PC-9 (cell line): Measurements from ENCODE around the gene CHRNA4. TPM values are rescaled to one million over a fixed set of nuclear protein-coding genes. Genes with fewer than 3 reads are reported as not detected.

Source experiments
- BruUV-seq: library from RNA; stranded (reverse); fragments of 400-500 nt; replicated peaks from 2 replicates; lab custom pipeline; 2021; lab: Mats Ljungman, UMichigan
- CTCF ChIA-PET: fragments of 300-600 bp; sonication (Branson Sonifier 250); formaldehyde crosslinking; loops from one replicate; lab custom pipeline; 2022; ENCODE audit warnings: antibody characterized with exemption; lab: Charles Lee
- POLR2A ChIA-PET: fragments of 300-600 bp; sonication (Branson Sonifier 250); formaldehyde crosslinking; loops from one replicate; lab custom pipeline; 2022; ENCODE audit warnings: antibody characterized with exemption; ENCODE audit not compliant: unreplicated experiment; lab: Charles Lee
- DNase-seq, 2 experiments: peaks; one replicate each; pipeline versions ENCODE4 v3.0.0 to v3.0.0-alpha.2; 2015 to 2022; ENCODE audit warnings: mixed read lengths in 1 of 2
- H2AFZ ChIP-seq: fragments of 200-600 bp; sonication (generic); 2 replicates; pipeline ENCODE4 v1.8.1; 2017; ENCODE audit warnings: antibody characterized with exemption
- H3F3A ChIP-seq: fragments of 200-600 bp; sonication (generic); 2 replicates; pipeline ENCODE4 v1.8.1; 2017; ENCODE audit warnings: antibody characterized with exemption, mild to moderate bottlenecking, low read depth; ENCODE audit not compliant: insufficient read depth
- H3K27ac ChIP-seq: fragments of 200-600 bp; sonication (generic); 2 replicates; pipeline ENCODE4 v1.6.1; 2016; ENCODE audit warnings: mixed run types
- H3K27me3 ChIP-seq: fragments of 200-600 bp; sonication (generic); 2 replicates; pipeline ENCODE4 v1.6.1; 2016; ENCODE audit warnings: low read depth, mixed run types; ENCODE audit not compliant: insufficient read depth
- H3K36me3 ChIP-seq: fragments of 200-600 bp; sonication (generic); 2 replicates; pipeline ENCODE4 v1.6.1; 2016; ENCODE audit warnings: low read depth, mixed run types
- H3K4me1 ChIP-seq: fragments of 200-600 bp; sonication (generic); replicated peaks from 2 replicates; pipeline ENCODE4 v1.6.1; 2016; ENCODE audit warnings: mixed run types; ENCODE audit not compliant: insufficient read depth
- H3K4me2 ChIP-seq: fragments of 200-600 bp; sonication (generic); 2 replicates; pipeline ENCODE4 v1.6.1; 2017; ENCODE audit warnings: mixed run types
- H3K4me3 ChIP-seq: fragments of 200-600 bp; sonication (generic); 2 replicates; pipeline ENCODE4 v1.6.1; 2016; ENCODE audit warnings: mixed run types
- H3K79me2 ChIP-seq: fragments of 200-600 bp; sonication (generic); 2 replicates; pipeline ENCODE4 v1.6.1; 2017; ENCODE audit warnings: low read depth, mixed run types
- H3K9me2 ChIP-seq: fragments of 200-600 bp; sonication (generic); 2 replicates; pipeline ENCODE4 v1.8.1; 2017; ENCODE audit warnings: mild to moderate bottlenecking; ENCODE audit not compliant: insufficient read depth
- H3K9me3 ChIP-seq: fragments of 200-600 bp; sonication (generic); 2 replicates; pipeline ENCODE4 v1.8.1; 2016; ENCODE audit warnings: low read depth; ENCODE audit not compliant: insufficient read depth
- H4K20me1 ChIP-seq: fragments of 200-600 bp; sonication (generic); 2 replicates; pipeline ENCODE4 v1.8.1; 2017; ENCODE audit not compliant: insufficient read depth
- EZH2 ChIP-seq: fragments of 200-600 bp; sonication (generic); IDR thresholded peaks from 2 replicates; pipeline ENCODE4 v1.8.0; 2017; ENCODE audit warnings: antibody characterized with exemption, low read depth
- intact Hi-C: fragments of 100-400 bp; cut with micrococcal nuclease; formaldehyde crosslinking; loops from one replicate; pipeline ENCODE4 v1.10.0; 2022; ENCODE audit not compliant: unreplicated experiment
- total RNA-seq: library from RNA; stranded (reverse); gene quantifications from 2 replicates; pipeline ENCODE4 v1.2.3, GENCODE V29; 2021
- TF ChIP-seq, protein P1 (sequence below): fragments of 200-600 bp; sonication (generic); conservative IDR thresholded peaks from 2 replicates; pipeline ENCODE4 v1.6.1; 2017; ENCODE audit warnings: mixed run types, antibody characterized with exemption, mild to moderate bottlenecking, moderate library complexity

The CHRNA4 gene
- total RNA-seq, 1 experiment from 2014 or later, result not detected

DNA sequence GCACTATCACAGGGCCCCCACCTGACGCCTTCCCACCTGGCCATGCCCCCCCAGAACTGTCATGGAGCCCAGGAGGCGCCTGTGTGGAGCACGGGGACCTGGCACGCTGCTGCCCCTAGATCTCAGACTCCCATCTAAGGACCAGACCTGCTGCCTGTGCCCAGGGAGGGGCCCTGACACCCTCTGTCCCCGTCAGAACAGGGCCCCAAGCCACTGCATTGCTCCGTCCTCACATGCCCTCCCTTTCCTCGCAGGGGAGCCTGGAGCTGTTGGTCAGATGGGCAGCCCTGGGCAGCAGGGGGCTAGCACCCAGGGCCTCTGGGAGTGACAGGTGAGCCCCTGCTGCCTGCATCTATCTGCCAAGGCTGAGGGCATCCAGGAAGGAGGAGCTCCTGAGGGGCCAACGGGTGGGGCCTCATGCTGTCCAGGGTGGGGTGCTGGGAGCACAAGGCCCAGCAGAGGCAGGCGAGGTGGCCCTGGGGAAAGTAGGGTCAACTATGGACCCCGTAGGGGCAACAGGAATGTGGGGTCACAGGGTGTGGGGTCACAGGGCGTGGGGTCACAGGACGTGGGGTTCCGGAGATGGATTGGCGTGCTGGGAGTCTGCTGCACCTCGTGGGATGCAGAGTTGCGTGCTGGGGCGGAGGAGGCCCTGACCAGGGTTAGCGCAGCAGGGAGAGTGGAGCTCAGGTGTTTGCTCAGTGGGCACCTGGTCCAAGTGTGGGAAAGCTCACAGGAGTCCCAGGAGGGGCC, 31.6 kb downstream of the CHRNA4 start:
- peaks cover 44% of the 10 kb centered on the region for H3K27me3 ChIP-seq
- POLR2A ChIA-PET, result interaction anchor here (0.7 kb wide), 1 partner anchor 1779 kb away, joined by 3 read pairs; no protein-coding TSS in a partner anchor
- no peaks in the 10 kb centered on the region; the same call in 1 of the 2 replicates for H3K9me3 ChIP-seq
- no peak for DNase-seq
- intact Hi-C loops, result no loop called here
- no peaks in the 10 kb centered on the region for H3K36me3 ChIP-seq
- no peaks in the 10 kb centered on the region for H4K20me1 ChIP-seq
- no peak overlapping the region for H3K4me3 ChIP-seq
- CTCF ChIA-PET, result no interaction called here
- H3K79me2 ChIP-seq, result no peaks in the 10 kb centered on the region
- H3K27ac ChIP-seq, result no peak overlapping the region
- H3K4me2 ChIP-seq, result no peak overlapping the region
- no TSS peak for BruUV-seq
- H3K4me1 ChIP-seq, result peaks cover 12% of the 10 kb centered on the region; the same call in 1 of the 2 replicates
- TF ChIP-seq, protein P1, sequence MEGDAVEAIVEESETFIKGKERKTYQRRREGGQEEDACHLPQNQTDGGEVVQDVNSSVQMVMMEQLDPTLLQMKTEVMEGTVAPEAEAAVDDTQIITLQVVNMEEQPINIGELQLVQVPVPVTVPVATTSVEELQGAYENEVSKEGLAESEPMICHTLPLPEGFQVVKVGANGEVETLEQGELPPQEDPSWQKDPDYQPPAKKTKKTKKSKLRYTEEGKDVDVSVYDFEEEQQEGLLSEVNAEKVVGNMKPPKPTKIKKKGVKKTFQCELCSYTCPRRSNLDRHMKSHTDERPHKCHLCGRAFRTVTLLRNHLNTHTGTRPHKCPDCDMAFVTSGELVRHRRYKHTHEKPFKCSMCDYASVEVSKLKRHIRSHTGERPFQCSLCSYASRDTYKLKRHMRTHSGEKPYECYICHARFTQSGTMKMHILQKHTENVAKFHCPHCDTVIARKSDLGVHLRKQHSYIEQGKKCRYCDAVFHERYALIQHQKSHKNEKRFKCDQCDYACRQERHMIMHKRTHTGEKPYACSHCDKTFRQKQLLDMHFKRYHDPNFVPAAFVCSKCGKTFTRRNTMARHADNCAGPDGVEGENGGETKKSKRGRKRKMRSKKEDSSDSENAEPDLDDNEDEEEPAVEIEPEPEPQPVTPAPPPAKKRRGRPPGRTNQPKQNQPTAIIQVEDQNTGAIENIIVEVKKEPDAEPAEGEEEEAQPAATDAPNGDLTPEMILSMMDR, result no peak
- H3F3A ChIP-seq, result no peaks in the 10 kb centered on the region
- H2AFZ ChIP-seq, result no peak overlapping the region
- H3K9me2 ChIP-seq, result no peaks in the 10 kb centered on the region

DNA sequence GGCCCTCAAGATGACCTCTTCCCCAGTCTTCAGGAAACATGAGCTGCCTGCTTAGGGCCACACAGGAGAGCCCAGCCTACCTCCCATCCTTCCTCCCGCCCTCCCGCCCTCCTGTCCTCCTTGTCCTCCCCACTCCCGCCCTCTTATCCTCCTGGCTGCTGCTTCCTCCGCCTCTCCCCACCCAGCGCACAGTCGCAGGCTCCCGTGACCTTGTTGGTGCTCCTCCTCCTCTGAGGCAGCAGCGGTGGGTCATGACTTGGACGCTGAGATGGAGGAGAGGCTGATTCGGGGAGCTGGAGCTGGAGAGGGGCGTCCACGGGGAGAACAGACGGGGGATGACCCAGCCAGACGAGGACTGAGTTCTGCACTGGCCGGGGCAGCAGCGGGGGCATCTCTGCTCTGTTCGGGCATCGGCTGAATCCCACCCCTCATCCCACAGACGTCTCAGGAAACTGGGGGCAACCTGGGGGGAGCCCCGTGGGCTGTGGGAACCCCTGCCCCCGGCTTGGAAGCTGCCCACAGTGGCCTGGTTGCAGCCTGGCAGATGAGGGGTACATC, 32.4 kb downstream of the CHRNA4 start:
- ChIA-PET CTCF (no interaction called here), POLR2A (interaction anchor here (0.7 kb wide), 1 partner anchor 1778 kb away, joined by 3 read pairs; no protein-coding TSS in a partner anchor)
- H3K4me3 ChIP-seq, result no peak overlapping the region
- H3K36me3 ChIP-seq, result no peaks in the 10 kb centered on the region
- H3K9me3 ChIP-seq, result no peaks in the 10 kb centered on the region; the same call in 1 of the 2 replicates
- H4K20me1 ChIP-seq, result no peaks in the 10 kb centered on the region
- no peak overlapping the region for H3K27ac ChIP-seq
- intact Hi-C loops, result no loop called here
- no peak overlapping the region for H2AFZ ChIP-seq
- H3K9me2 ChIP-seq, result no peaks in the 10 kb centered on the region
- H3K79me2 ChIP-seq, result no peaks in the 10 kb centered on the region
- H3K27me3 ChIP-seq, result peaks cover 44% of the 10 kb centered on the region
- no peak for TF ChIP-seq EZH2
- TF ChIP-seq, protein P1, result no peak
- no peak overlapping the region for H3K4me2 ChIP-seq
- no TSS peak for BruUV-seq
- no peak for DNase-seq
- no peaks in the 10 kb centered on the region for H3F3A ChIP-seq
- H3K4me1 ChIP-seq, result peaks cover 12% of the 10 kb centered on the region; the same call in 1 of the 2 replicates

DNA sequence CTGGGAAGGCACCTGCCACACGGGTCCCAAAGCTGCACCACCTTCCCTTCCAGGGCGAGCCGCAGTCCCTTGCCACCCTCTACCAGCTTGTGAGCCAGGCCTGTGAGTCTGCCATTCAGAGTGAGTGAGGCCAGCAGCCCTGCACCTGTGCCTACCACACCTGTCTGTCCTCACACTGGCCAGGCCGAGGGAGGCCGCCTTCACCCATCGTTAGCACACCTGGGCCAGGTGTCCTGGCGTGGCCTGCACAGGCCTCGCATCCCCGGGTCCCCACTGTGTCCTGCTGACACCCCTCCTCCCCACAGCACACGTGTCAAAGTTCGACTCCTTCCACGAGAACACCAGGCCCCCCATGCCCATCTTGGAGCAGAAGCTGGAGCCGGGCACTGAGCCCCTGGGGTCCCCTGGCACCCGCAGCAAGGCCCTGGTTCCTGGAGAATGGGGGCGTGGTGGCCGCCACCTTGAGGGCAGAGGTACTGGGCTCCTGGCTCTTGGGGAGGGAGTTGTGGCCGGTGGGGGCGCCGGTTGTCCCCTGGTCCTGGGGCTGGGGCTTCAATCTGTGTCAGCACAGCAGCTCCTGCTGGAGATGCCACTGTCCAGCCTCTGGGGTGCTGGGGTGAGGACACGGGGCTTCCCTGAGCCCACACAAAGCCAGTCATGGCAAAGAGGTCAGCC, 33.0 kb downstream of the CHRNA4 start:
- no peaks in the 10 kb centered on the region for H3K79me2 ChIP-seq
- no peaks in the 10 kb centered on the region; the same call in 1 of the 2 replicates for H3K9me3 ChIP-seq
- no peak overlapping the region for H3K4me2 ChIP-seq
- TF ChIP-seq, protein P1, result no peak
- TF ChIP-seq EZH2, result no peak
- intact Hi-C loops, result no loop called here
- H3K4me1 ChIP-seq, result peaks cover 12% of the 10 kb centered on the region; the same call in 1 of the 2 replicates
- no TSS peak for BruUV-seq
- no peaks in the 10 kb centered on the region for H4K20me1 ChIP-seq
- H2AFZ ChIP-seq, result no peak overlapping the region
- H3K27ac ChIP-seq, result no peak overlapping the region
- no peaks in the 10 kb centered on the region for H3K36me3 ChIP-seq
- H3K27me3 ChIP-seq, result peaks cover 44% of the 10 kb centered on the region
- no peak overlapping the region for H3K4me3 ChIP-seq
- DNase-seq, result no peak
- POLR2A ChIA-PET, result no interaction called here
- no peaks in the 10 kb centered on the region for H3K9me2 ChIP-seq
- CTCF ChIA-PET, result no interaction called here
- H3F3A ChIP-seq, result no peaks in the 10 kb centered on the region
